DND-41 (cell line): ENCODE measurements around the gene FKBP14.

Experiments
- EZH2 ChIP-seq: IDR thresholded peaks from 3 replicates; pipeline ENCODE4 v1.6.1; 2012; ENCODE audit warnings: borderline replicate concordance, low read depth, mild to moderate bottlenecking, moderate library complexity, low read length, inconsistent platforms; ENCODE audit not compliant: severe bottlenecking
- TF ChIP-seq, protein P1 (sequence below): IDR thresholded peaks from 2 replicates; pipeline ENCODE4 v1.5.1; 2012; ENCODE audit warnings: borderline replicate concordance, low read length, moderate library complexity, mild to moderate bottlenecking; ENCODE audit not compliant: poor library complexity, severe bottlenecking; ENCODE audit errors: extremely low read depth

- TF ChIP-seq, protein P1, sequence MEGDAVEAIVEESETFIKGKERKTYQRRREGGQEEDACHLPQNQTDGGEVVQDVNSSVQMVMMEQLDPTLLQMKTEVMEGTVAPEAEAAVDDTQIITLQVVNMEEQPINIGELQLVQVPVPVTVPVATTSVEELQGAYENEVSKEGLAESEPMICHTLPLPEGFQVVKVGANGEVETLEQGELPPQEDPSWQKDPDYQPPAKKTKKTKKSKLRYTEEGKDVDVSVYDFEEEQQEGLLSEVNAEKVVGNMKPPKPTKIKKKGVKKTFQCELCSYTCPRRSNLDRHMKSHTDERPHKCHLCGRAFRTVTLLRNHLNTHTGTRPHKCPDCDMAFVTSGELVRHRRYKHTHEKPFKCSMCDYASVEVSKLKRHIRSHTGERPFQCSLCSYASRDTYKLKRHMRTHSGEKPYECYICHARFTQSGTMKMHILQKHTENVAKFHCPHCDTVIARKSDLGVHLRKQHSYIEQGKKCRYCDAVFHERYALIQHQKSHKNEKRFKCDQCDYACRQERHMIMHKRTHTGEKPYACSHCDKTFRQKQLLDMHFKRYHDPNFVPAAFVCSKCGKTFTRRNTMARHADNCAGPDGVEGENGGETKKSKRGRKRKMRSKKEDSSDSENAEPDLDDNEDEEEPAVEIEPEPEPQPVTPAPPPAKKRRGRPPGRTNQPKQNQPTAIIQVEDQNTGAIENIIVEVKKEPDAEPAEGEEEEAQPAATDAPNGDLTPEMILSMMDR: no peak
- TF ChIP-seq EZH2: no peak
These were observed 39.2 kb upstream of the FKBP14 start for GRCh38 chr7:30065746-30066145.
